ENCODE data around the gene NT5C3B.
"Not testable (repeated sequence)": the region's sequence is repeated elsewhere in the genome, so short reads cannot be mapped to it uniquely, and the experiment has no call there.

Gene NT5C3B

DNA sequence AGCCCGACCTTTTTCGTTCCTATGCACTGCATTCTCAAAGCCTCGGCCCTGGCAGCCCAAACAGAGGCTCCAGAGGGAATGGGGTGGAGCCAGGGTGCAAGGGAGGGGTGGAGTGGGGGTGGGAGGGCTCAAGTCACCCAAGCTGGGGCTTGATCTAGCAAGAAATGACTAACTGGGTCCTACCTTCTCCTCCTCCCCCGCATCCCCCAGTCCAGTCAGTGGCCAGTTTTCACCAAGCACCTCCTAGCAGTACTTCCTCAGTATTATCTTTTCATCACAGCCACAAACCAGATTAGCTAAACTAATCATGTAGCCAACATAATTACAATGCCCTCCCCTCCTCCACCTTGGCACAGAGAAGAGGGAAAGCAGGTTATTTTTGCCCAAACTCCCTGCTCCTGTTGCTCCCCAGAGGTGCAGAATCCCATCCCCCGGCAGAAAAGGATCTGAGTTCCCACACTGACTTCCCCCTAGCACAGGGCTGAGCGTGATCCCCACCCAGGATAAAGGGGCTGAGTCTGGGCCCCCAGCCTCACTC, 51.8 kb downstream of the NT5C3B start:
- no peak for DNase-seq (ENCODE audit: low read depth in 2 of 2)

DNA sequence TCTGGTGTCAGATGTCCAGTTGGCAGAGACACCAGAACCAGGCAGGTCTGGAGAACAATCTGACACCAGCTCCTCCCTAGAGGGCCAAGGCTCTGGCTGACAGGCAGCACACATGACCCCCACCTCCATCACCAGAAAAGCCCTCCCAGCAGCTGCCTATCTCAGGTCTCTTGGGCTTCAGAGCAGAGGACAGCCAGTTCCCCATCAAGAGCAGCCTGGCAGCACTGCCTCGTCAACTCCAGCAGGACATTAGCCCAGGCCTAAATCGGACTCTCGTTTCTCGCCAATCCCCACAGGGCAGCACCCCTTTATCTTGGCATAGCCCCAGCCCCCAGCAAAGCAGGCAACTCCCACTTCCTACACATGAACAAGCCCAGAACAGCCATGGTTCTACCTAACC, 53.9 kb downstream of the NT5C3B start:
- no peak for DNase-seq (ENCODE audit: low read depth in 2 of 2)

GRCh38 chr17:41781404-41782110, 54.5 kb downstream of the NT5C3B start:
- DNase-seq (ENCODE audit: low read depth in 2 of 2) = no peak

- DNase-seq (ENCODE audit: low read depth in 2 of 2) = no peak
Measured at GRCh38 chr17:41779954-41780353, 56.1 kb downstream of the NT5C3B start.

DNA sequence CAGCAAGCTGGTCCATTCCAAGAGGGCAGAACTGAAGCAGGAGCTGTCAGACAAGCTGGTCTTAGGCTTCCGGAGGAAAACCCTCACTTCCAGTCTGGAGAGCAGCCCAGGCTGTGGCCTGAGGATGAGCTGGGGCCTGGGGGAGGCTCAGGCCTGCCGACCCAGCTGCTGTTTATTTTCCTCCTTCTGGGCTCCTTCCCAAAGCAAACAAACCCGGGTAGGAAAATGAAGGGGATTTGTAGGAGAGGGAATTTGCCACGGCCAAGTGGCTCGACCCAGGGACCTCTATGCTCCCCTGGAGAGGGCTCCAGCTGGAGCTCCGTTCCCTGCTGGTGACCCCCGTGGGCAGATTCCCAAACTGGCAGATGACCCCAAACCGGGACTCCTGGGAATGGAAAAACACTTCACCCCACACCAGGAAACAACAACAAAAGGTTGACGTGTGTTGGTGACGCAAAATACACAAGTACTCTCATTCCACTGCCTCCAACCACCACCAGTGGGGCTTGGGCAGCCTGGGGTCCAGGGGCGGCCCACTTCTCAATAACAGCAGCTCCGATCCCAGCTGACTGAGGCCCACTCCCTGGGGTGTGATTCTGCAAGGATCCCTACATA, 58.4 kb downstream of the NT5C3B start:
- DNase-seq (ENCODE audit: low read depth in 2 of 2) = no peak

- DNase-seq (ENCODE audit: low read depth in 2 of 2) = no peak
Measured at GRCh38 chr17:41777157-41777573, 58.9 kb downstream of the NT5C3B start.

DNA sequence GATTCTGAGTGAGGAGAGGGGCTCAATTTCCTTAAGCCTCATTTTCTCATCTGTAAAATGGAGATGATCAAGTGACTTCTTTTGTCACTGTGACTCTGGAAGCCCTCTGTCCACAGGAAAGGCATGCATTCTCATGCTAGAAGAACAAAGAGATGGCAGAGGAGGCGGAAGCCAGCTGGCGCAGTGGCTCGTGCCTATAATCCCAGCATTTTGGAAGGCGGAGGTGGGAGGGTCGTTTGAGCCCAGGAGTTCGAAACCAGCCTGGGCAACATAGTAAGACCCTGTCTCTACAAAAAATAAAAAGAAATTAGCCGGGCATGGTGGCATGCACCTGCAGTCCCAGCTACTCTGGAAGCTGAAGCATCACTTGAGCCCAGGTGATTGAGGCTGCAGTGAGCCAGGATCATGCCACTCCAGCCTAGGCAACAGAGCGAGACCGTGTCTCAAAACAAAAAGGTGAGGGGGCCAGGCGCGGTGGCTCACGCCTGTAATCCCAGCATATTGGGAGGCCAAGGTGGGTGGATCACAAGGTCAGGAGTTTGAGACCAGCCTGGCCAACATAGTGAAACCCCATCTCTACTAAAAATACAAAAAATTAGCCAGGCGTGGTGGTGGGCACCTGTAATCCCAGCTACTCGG, 59.7 kb downstream of the NT5C3B start:
- DNase-seq (ENCODE audit: low read depth in 2 of 2) = not testable (repeated sequence)

GRCh38 chr17:41775394-41776226, 60.4 kb downstream of the NT5C3B start:
- DNase-seq (ENCODE audit: low read depth in 2 of 2) = no peak
